Bronchial epithelial cell (primary cell): ENCODE measurements around the gene POLR2L. TPM values are rescaled to one million over a fixed set of nuclear protein-coding genes. Genes with fewer than 3 reads are reported as not detected.

ENCODE experiments used
- DNase-seq: peaks from one replicate; pipeline ENCODE4 v3.0.0-alpha.2; 2010; ENCODE audit warnings: low read depth
- FAIRE-seq: peaks from 2 replicates; lab custom pipeline; 2011; peaks lifted over from hg19 to GRCh38; lab: Jason Lieb, UNC
- H3K27me3 ChIP-seq: 2 replicates; pipeline ENCODE4 v1.5.1; 2011; ENCODE audit warnings: low read length; ENCODE audit not compliant: control insufficient read depth, insufficient read depth
- H3K36me3 ChIP-seq: 2 replicates; pipeline ENCODE4 v1.5.1; 2011; ENCODE audit warnings: low read length; ENCODE audit not compliant: control insufficient read depth, insufficient read depth
- H3K4me3 ChIP-seq: 2 replicates; pipeline ENCODE4 v1.5.1; 2011; ENCODE audit warnings: mild to moderate bottlenecking, low read depth, low read length, control low read depth
- CTCF ChIP-seq: IDR thresholded peaks from 2 replicates; pipeline ENCODE4 v1.5.1; 2011; ENCODE audit warnings: mild to moderate bottlenecking, moderate library complexity, low read length, control low read depth, inconsistent platforms; ENCODE audit not compliant: insufficient read depth, severe bottlenecking
- total RNA-seq: library from RNA; depleted of rRNA; stranded (reverse); fragments of >200 nt; gene quantifications from 2 replicates; pipeline ENCODE4 v1.2.1, GENCODE V29; 2014

POLR2L gene
- total RNA-seq, 1 donor from 2014 or later = 8.7 TPM

DNA sequence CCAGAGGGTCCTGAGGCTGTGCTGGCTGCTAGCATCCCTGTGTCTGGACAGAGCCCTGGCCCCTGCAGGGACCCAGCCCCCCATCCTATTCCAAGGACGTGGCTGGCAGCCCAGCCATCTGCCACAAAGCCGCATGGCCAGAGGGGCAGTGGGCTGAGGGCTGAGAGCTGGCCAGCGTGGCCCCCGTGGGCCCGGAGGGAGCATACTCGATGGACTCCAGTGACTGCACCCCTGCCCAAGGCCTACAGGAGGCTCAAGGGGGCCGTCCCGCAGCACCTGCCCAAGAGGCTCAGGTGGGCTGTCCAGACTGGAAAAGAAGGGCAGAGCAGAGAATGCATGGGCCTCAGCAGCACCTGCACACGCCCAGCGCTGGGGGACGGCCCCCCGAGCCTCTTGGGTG, 13.5 kb upstream of the POLR2L start:
- TF ChIP-seq CTCF = no peak
- no peaks in the 10 kb centered on the region for H3K27me3 ChIP-seq
- H3K36me3 ChIP-seq = peaks cover 1% of the 10 kb centered on the region
- FAIRE-seq = no peak
- DNase-seq = no peak
- no peak overlapping the region for H3K4me3 ChIP-seq

- peaks cover 1% of the 10 kb centered on the region for H3K36me3 ChIP-seq
- DNase-seq = no peak
- H3K4me3 ChIP-seq = no peak overlapping the region
- no peak for TF ChIP-seq CTCF
- FAIRE-seq = no peak
- H3K27me3 ChIP-seq = no peaks in the 10 kb centered on the region
These were observed 13.0 kb upstream of the POLR2L start for GRCh38 chr11:855330-855674.

DNA sequence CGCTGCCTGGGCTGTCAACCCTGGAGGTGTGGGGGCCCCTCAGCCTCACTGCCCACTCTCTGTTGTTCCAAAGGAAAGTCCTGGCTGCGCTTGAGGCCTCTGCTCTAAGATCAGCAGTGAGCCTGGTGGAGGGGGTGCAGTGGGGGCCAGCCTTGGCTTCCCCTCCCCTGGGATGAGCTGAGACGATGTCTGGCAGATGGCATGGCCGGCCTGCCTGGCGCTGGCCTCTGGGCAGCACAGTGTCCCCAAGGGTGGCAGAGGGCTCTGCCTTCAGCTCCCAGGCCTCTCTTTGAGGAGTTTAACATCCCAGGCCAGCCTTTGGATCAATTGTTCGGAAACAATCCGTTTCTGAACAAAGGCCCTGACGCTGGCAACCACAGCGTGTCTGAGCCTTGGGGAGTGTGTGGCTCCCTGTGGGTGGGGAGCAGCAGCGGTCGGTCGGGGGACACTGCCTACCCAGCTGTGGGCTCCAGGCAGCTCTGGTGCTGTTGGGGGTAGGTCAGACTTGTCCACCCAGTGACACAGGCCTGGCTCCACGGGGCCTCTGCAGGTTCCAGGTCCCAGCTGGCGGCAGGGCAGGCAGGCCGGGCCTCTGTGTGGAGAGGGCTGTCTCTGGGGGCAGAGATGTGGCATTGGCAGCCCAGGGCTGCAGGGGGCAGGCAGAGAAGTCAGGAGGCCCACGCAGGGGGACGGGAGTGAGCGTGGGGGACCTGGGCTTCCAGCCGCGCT, 12.4 kb upstream of the POLR2L start:
- no peak for FAIRE-seq
- DNase-seq = no peak
- Histone ChIP-seq H3K27me3 (no peaks in the 10 kb centered on the region), H3K36me3 (peaks cover 1% of the 10 kb centered on the region), H3K4me3 (no peak overlapping the region)
- TF ChIP-seq CTCF = no peak

DNA sequence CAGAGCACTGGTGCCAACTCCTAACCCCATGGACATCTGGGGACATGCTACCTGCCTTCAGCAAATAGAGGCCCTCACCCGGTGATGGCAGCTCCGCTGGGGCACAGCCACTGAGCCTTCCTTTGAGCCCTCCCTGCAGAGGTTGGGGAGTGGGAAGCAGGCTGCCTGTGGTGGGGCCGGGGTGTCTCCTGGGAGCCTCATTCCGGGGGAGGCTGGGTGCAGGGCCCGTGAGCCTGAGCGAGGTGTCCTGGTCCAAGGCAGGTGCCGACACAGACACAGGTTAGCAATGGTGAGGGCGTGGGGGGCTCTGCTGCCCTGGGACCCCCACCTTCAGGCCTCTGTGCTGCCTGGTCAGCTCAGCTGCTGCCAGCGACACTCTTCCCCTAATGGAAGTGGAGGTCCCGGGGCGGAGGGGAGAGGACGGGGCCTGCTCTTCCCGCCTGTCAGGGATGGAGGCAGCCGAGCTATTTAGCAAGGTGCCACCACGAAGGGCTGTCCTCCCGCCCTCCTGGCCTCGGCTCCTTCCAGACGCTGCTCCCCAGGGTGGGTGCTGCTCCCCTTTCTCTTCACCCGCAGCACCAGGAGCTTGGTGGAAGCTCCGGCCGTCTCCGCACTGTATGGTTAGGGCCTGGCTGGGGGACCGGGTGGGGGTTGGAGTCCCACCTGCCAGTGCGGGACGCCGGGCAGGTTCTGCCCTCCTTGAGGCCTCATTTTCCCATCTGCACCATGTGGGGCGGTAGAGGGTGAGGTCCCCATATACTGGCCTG, 11.5 kb upstream of the POLR2L start:
- TF ChIP-seq CTCF = no peak
- no peak for DNase-seq

DNA sequence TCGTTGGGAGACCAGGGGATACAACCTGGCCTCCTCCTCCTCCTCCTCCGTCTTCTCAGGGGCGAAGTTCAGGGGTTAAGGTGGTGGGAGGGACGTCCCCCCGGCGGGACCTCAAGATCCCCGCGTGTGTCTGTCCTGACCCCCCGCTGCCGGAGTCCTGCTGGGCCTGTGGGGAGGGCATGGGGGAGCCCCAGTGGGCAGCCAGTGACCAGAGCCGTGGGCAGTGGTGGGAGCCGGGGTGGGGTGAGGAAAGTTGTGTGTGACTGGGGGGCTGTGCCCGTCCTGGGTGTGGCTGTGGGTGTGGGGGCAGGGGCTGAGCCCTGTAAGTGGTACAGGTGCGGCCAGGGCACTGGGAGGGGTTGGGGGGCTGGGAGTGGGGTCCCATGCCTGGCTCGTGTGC, 10.4 kb upstream of the POLR2L start:
- Histone ChIP-seq H3K36me3 (peaks cover 1% of the 10 kb centered on the region), H3K4me3 (no peak overlapping the region), H3K27me3 (no peaks in the 10 kb centered on the region)
- FAIRE-seq = no peak
- DNase-seq = no peak
- TF ChIP-seq CTCF = no peak

More for the DNA sequence above, 11.5 kb upstream of the POLR2L start:
- Histone ChIP-seq H3K36me3 (peaks cover 1% of the 10 kb centered on the region), H3K27me3 (no peaks in the 10 kb centered on the region), H3K4me3 (no peak overlapping the region)
- FAIRE-seq = no peak
